HepG2 (cell line): ENCODE data around the gene KRTCAP2. TPM values are rescaled to one million over a fixed set of nuclear protein-coding genes. Genes with fewer than 3 reads are reported as not detected.

Experiments
- BATF2 ChIP-seq: sonication (generic); formaldehyde crosslinking; IDR thresholded peaks from 2 replicates; pipeline ENCODE4 v1.8.0; 2022; ENCODE audit warnings: mild to moderate bottlenecking, missing genetic modification reagents, moderate library complexity
- E2F5 ChIP-seq: sonication (generic); formaldehyde crosslinking; conservative IDR thresholded peaks from 2 replicates; pipeline ENCODE4 v1.4.0; 2020; ENCODE audit warnings: missing genetic modification reagents
- ELF4 ChIP-seq: sonication (generic); formaldehyde crosslinking; IDR thresholded peaks from 2 replicates; pipeline ENCODE4 v1.5.0; 2020; ENCODE audit warnings: missing genetic modification reagents, mild to moderate bottlenecking, moderate library complexity, borderline replicate concordance
- FOXP4 ChIP-seq: sonication (generic); formaldehyde crosslinking; IDR thresholded peaks from 2 replicates; pipeline ENCODE4 v1.4.0; 2020; ENCODE audit warnings: missing genetic modification reagents
- HOXA9 ChIP-seq: sonication (generic); formaldehyde crosslinking; IDR thresholded peaks from 2 replicates; pipeline ENCODE4 v1.8.1; 2022; ENCODE audit warnings: missing genetic modification reagents, mild to moderate bottlenecking, moderate library complexity, borderline replicate concordance
- IKZF5 ChIP-seq: IDR thresholded peaks from 2 replicates; pipeline ENCODE4 v1.6.1; 2018; ENCODE audit warnings: missing genetic modification reagents, mild to moderate bottlenecking, missing compliant biosample characterization
- ISX ChIP-seq: sonication (generic); formaldehyde crosslinking; conservative IDR thresholded peaks from 2 replicates; pipeline ENCODE4 v1.5.0; 2020; ENCODE audit warnings: missing genetic modification reagents
- MYNN ChIP-seq: sonication (generic); formaldehyde crosslinking; IDR thresholded peaks from 2 replicates; pipeline ENCODE4 v1.4.0; 2020; ENCODE audit warnings: mild to moderate bottlenecking, low read depth, missing genetic modification reagents
- RAD51 ChIP-seq: fragments of 450-650 bp; IDR thresholded peaks from 2 replicates; pipeline ENCODE4 v1.6.1; 2016; ENCODE audit warnings: borderline replicate concordance
- ZNF12 ChIP-seq: sonication (generic); formaldehyde crosslinking; IDR thresholded peaks from 2 replicates; pipeline ENCODE4 v1.5.0; 2020; ENCODE audit warnings: missing genetic modification reagents
- ZNF235 ChIP-seq: sonication (generic); formaldehyde crosslinking; IDR thresholded peaks from 2 replicates; pipeline ENCODE4 v1.8.1; 2023; ENCODE audit warnings: mild to moderate bottlenecking, missing genetic modification reagents, borderline replicate concordance
- ZNF543 ChIP-seq: sonication (generic); formaldehyde crosslinking; IDR thresholded peaks from 2 replicates; pipeline ENCODE4 v1.4.0; 2020; ENCODE audit warnings: mild to moderate bottlenecking, missing genetic modification reagents
- polyA plus RNA-seq, 8 experiments: library from polyadenylated mRNA; depleted of rRNA in 3 of 8; stranded (reverse) in 7 of 8; unstranded in 1 of 8; fragments of >200 nt; fragmentation: Illumina TruSeq in 4 of 8; extraction: Trizol in 4 of 8; gene quantifications; 2 replicates each; pipeline versions ENCODE4 v1.2.1 to v1.2.3, GENCODE V29; 2011 to 2016; ENCODE audit warnings: low read depth in 4 of 8, missing spikeins in 1 of 8, mixed read lengths in 1 of 8; ENCODE audit not compliant: insufficient read depth in 1 of 8
- total RNA-seq, 5 experiments: library from RNA; depleted of rRNA; stranded (reverse); fragments of >200 nt; fragmentation: Illumina TruSeq; extraction: Trizol; gene quantifications; 2 replicates each; pipeline ENCODE4 v1.2.3, GENCODE V29; 2016; ENCODE audit warnings: low read depth in 1 of 5
- TF ChIP-seq, protein P1 (sequence below): sonication (generic); formaldehyde crosslinking; IDR thresholded peaks from 2 replicates; pipeline ENCODE4 v1.4.0; 2020; ENCODE audit warnings: missing genetic modification reagents
- TF ChIP-seq, protein P2 (sequence below): sonication (generic); formaldehyde crosslinking; IDR thresholded peaks from 2 replicates; pipeline ENCODE4 v1.8.0; 2022; ENCODE audit warnings: mild to moderate bottlenecking, missing genetic modification reagents

The KRTCAP2 gene
- total and polyA plus RNA-seq, 2 of the 13 experiments (the other 11 are each of a cell fraction or from before 2014, with no cell fraction given) = 77.3 to 79.4 TPM

DNA sequence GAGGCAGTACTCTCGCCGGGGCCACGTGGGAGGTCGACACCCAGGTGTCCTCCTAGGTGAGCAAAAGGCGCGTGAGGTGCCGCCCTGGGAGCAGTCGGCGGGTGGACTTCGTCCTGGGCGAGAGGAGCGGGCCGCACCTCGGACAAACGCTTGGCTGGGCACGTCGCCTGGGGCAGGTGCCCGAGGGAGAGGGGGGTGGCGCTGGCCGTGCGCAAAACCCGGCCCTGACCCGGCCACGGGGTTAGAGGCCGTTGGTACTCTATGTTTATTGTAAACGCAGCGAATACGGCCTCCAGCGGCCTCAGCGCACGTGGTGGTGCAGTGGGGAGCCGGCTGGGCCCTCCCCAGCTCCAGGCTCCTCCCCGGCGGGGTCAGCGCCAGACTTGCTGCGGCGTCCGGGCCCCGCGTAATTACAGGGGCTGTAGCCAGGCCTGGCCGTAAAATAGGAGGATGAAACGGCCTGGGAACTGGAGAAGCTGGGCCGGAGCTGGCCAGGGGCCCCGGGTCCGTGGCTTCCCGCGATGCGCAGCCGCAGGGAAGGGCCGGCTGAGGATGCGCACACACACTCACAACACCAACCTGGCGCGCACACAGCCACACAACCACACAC, 47.1 kb downstream of the KRTCAP2 start (continued):
- TF ChIP-seq IKZF5 (peak; percentile 98), ZNF12 (CRISPR knock-in tag) (peak; percentile 8; the same call in 1 of the 2 replicates), HOXA9 (peak; percentile 66), ISX (CRISPR knock-in tag) (no peak), FOXP4 (CRISPR knock-in tag) (peak; percentile 97), ELF4 (CRISPR knock-in tag) (peak; percentile 65; the same call in 1 of the 2 replicates), MYNN (CRISPR knock-in tag) (peak; percentile 32; the same call in 1 of the 2 replicates), E2F5 (CRISPR knock-in tag) (peak; percentile 33; the same call in 1 of the 2 replicates), BATF2 (0 out of 2 replicates have a peak, but pooled peaks have one; percentile 89), RAD51 (no peak), ZNF543 (CRISPR knock-in tag) (peak; percentile 68), ZNF235 (peak; percentile 14; the same call in 1 of the 2 replicates)
- TF ChIP-seq, protein P1, sequence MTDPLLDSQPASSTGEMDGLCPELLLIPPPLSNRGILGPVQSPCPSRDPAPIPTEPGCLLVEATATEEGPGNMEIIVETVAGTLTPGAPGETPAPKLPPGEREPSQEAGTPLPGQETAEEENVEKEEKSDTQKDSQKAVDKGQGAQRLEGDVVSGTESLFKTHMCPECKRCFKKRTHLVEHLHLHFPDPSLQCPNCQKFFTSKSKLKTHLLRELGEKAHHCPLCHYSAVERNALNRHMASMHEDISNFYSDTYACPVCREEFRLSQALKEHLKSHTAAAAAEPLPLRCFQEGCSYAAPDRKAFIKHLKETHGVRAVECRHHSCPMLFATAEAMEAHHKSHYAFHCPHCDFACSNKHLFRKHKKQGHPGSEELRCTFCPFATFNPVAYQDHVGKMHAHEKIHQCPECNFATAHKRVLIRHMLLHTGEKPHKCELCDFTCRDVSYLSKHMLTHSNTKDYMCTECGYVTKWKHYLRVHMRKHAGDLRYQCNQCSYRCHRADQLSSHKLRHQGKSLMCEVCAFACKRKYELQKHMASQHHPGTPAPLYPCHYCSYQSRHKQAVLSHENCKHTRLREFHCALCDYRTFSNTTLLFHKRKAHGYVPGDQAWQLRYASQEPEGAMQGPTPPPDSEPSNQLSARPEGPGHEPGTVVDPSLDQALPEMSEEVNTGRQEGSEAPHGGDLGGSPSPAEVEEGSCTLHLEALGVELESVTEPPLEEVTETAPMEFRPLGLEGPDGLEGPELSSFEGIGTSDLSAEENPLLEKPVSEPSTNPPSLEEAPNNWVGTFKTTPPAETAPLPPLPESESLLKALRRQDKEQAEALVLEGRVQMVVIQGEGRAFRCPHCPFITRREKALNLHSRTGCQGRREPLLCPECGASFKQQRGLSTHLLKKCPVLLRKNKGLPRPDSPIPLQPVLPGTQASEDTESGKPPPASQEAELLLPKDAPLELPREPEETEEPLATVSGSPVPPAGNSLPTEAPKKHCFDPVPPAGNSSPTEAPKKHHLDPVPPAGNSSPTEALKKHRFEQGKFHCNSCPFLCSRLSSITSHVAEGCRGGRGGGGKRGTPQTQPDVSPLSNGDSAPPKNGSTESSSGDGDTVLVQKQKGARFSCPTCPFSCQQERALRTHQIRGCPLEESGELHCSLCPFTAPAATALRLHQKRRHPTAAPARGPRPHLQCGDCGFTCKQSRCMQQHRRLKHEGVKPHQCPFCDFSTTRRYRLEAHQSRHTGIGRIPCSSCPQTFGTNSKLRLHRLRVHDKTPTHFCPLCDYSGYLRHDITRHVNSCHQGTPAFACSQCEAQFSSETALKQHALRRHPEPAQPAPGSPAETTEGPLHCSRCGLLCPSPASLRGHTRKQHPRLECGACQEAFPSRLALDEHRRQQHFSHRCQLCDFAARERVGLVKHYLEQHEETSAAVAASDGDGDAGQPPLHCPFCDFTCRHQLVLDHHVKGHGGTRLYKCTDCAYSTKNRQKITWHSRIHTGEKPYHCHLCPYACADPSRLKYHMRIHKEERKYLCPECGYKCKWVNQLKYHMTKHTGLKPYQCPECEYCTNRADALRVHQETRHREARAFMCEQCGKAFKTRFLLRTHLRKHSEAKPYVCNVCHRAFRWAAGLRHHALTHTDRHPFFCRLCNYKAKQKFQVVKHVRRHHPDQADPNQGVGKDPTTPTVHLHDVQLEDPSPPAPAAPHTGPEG (CRISPR knock-in tag) = no peak
- TF ChIP-seq, protein P2, sequence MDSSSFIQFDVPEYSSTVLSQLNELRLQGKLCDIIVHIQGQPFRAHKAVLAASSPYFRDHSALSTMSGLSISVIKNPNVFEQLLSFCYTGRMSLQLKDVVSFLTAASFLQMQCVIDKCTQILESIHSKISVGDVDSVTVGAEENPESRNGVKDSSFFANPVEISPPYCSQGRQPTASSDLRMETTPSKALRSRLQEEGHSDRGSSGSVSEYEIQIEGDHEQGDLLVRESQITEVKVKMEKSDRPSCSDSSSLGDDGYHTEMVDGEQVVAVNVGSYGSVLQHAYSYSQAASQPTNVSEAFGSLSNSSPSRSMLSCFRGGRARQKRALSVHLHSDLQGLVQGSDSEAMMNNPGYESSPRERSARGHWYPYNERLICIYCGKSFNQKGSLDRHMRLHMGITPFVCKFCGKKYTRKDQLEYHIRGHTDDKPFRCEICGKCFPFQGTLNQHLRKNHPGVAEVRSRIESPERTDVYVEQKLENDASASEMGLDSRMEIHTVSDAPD = peak; percentile 92
